IMR-90 (cell line): ENCODE measurements around the gene LHFPL6. TPM values are rescaled to one million over a fixed set of nuclear protein-coding genes. Genes with fewer than 3 reads are reported as not detected.

Experiments used
- ATAC-seq: fragments of 200-7000 bp; cut with Tn5 transposase; 2 replicates; pipeline ENCODE4 v1.9.1; 2020; ENCODE audit warnings: low read depth, mild to moderate bottlenecking, moderate library complexity
- BruUV-seq: library from RNA; stranded (reverse); fragments of 400-500 nt; replicated peaks from 2 replicates; lab custom pipeline; 2021; lab: Mats Ljungman, UMichigan
- CTCF ChIA-PET: fragments of 300-600 bp; formaldehyde crosslinking; extraction: SDS; loops from one replicate; lab custom pipeline; 2021; ENCODE audit warnings: antibody characterized with exemption; lab: Yijun Ruan, JAX
- POLR2A ChIA-PET: fragments of 300-600 bp; sonication (Branson Sonifier 250); formaldehyde crosslinking; loops from one replicate; lab custom pipeline; 2022; ENCODE audit warnings: antibody characterized with exemption; ENCODE audit not compliant: unreplicated experiment; lab: Charles Lee
- DNase-seq: peaks from one replicate; pipeline ENCODE4 v3.0.0; 2013
- H2AFZ ChIP-seq: replicated peaks from 2 replicates; pipeline ENCODE3; 2013; ENCODE audit warnings: low read length, mild to moderate bottlenecking; ENCODE audit not compliant: poor library complexity
- H2AK5ac ChIP-seq: 2 replicates; pipeline ENCODE4 v1.6.1; 2013; ENCODE audit warnings: low read depth, low read length, inconsistent platforms
- H2AK9ac ChIP-seq: replicated peaks from 2 replicates; pipeline ENCODE3; 2013; ENCODE audit warnings: mild to moderate bottlenecking, low read depth, low read length, moderate library complexity; ENCODE audit not compliant: poor library complexity
- H2BK120ac ChIP-seq: 2 replicates; pipeline ENCODE4 v1.6.1; 2013; ENCODE audit warnings: low read depth, low read length, inconsistent platforms
- H2BK15ac ChIP-seq: 3 replicates; pipeline ENCODE4 v1.6.1; 2013; ENCODE audit warnings: low read depth, low read length, inconsistent platforms
- H2BK20ac ChIP-seq: 2 replicates; pipeline ENCODE4 v1.6.1; 2013; ENCODE audit warnings: low read depth, mild to moderate bottlenecking, inconsistent platforms, low read length, moderate library complexity
- H2BK5ac ChIP-seq: 2 replicates; pipeline ENCODE4 v1.6.1; 2013; ENCODE audit warnings: mild to moderate bottlenecking, low read depth, low read length, inconsistent platforms; ENCODE audit not compliant: poor library complexity, severe bottlenecking
- H3K14ac ChIP-seq: replicated peaks from 2 replicates; pipeline ENCODE4 v1.6.1; 2013; ENCODE audit warnings: low read depth, low read length, inconsistent platforms
- H3K18ac ChIP-seq: 2 replicates; pipeline ENCODE4 v1.6.1; 2013; ENCODE audit warnings: low read depth, low read length, control low read depth
- H3K23ac ChIP-seq: 2 replicates; pipeline ENCODE4 v1.6.1; 2013; ENCODE audit warnings: low read depth, low read length, inconsistent platforms
- H3K27ac ChIP-seq: 2 replicates; pipeline ENCODE4 v1.5.1; 2013; ENCODE audit warnings: mild to moderate bottlenecking, control low read depth, low read length; ENCODE audit not compliant: insufficient read depth
- H3K27me3 ChIP-seq: 2 replicates; pipeline ENCODE4 v1.6.1; 2013; ENCODE audit warnings: low read length; ENCODE audit not compliant: control insufficient read depth, insufficient read depth
- H3K36me3 ChIP-seq: 2 replicates; pipeline ENCODE4 v1.6.1; 2013; ENCODE audit warnings: low read length, mixed read lengths; ENCODE audit not compliant: control insufficient read depth, insufficient read depth
- H3K4ac ChIP-seq: 2 replicates; pipeline ENCODE4 v1.6.1; 2013; ENCODE audit warnings: low read depth, low read length, inconsistent platforms
- H3K4me1 ChIP-seq: 2 replicates; pipeline ENCODE4 v1.6.1; 2013; ENCODE audit warnings: low read length, mixed read lengths; ENCODE audit not compliant: control insufficient read depth, insufficient read depth
- H3K4me2 ChIP-seq: 2 replicates; pipeline ENCODE4 v1.6.1; 2013; ENCODE audit warnings: low read depth, mild to moderate bottlenecking, control low read depth, low read length, moderate library complexity
- H3K4me3 ChIP-seq: 2 replicates; pipeline ENCODE4 v1.5.1; 2013; ENCODE audit warnings: low read depth, mild to moderate bottlenecking, control low read depth, low read length, moderate library complexity; ENCODE audit not compliant: insufficient read depth
- H3K56ac ChIP-seq: 2 replicates; pipeline ENCODE4 v1.6.1; 2013; ENCODE audit warnings: low read length, inconsistent platforms; ENCODE audit not compliant: insufficient read depth; ENCODE audit errors: extremely low read depth
- H3K79me1 ChIP-seq, 2 experiments: 2 replicates each; pipeline ENCODE4 v1.6.1; 2013; ENCODE audit warnings: low read length in 2 of 2, inconsistent platforms in 1 of 2, low read depth in 1 of 2
- H3K9ac ChIP-seq: 2 replicates; pipeline ENCODE4 v1.6.1; 2013; ENCODE audit warnings: low read depth, low read length, control low read depth
- H3K9me1 ChIP-seq: 2 replicates; pipeline ENCODE4 v1.6.1; 2013; ENCODE audit warnings: low read length, inconsistent platforms; ENCODE audit not compliant: insufficient read depth
- H3K9me3 ChIP-seq: 2 replicates; pipeline ENCODE4 v1.6.1; 2013; ENCODE audit warnings: low read length; ENCODE audit not compliant: control insufficient read depth, insufficient read depth
- H4K20me1 ChIP-seq: 2 replicates; pipeline ENCODE4 v1.6.1; 2013; ENCODE audit warnings: low read length, inconsistent platforms; ENCODE audit not compliant: insufficient read depth
- H4K5ac ChIP-seq: 2 replicates; pipeline ENCODE4 v1.6.1; 2013; ENCODE audit warnings: mild to moderate bottlenecking, low read depth, low read length, control low read depth
- H4K8ac ChIP-seq, 2 experiments: 2 replicates each; pipeline ENCODE4 v1.6.1; 2013; ENCODE audit warnings: low read depth in 2 of 2, low read length in 2 of 2, control low read depth in 1 of 2, inconsistent platforms in 1 of 2
- H4K91ac ChIP-seq: 2 replicates; pipeline ENCODE4 v1.6.1; 2013; ENCODE audit warnings: low read depth, low read length, inconsistent platforms; ENCODE audit not compliant: insufficient read depth
- BHLHE40 ChIP-seq: fragments of 150-350 bp; IDR thresholded peaks from 2 replicates; pipeline ENCODE4 v1.6.1; 2016; ENCODE audit warnings: mild to moderate bottlenecking, low read depth, low read length
- CEBPB ChIP-seq: IDR thresholded peaks from 2 replicates; pipeline ENCODE4 v1.6.1; 2012; ENCODE audit warnings: low read depth, low read length, improper control_type of control experiment
- CHD1 ChIP-seq: IDR thresholded peaks from 2 replicates; pipeline ENCODE4 v1.6.1; 2012; ENCODE audit warnings: low read depth, low read length, improper control_type of control experiment
- FOS ChIP-seq: fragments of 150-350 bp; IDR thresholded peaks from 2 replicates; pipeline ENCODE4 v1.6.1; 2016; ENCODE audit warnings: low read depth, low read length
- MAFK ChIP-seq: IDR thresholded peaks from 2 replicates; pipeline ENCODE4 v1.6.1; 2012; ENCODE audit warnings: low read depth, low read length, improper control_type of control experiment
- MAZ ChIP-seq: IDR thresholded peaks from 2 replicates; pipeline ENCODE4 v1.6.1; 2012; ENCODE audit warnings: low read depth, mild to moderate bottlenecking, low read length, improper control_type of control experiment, moderate library complexity, borderline replicate concordance
- MXI1 ChIP-seq: IDR thresholded peaks from 2 replicates; pipeline ENCODE4 v1.6.1; 2012; ENCODE audit warnings: low read depth, mild to moderate bottlenecking, low read length, moderate library complexity, borderline replicate concordance
- NFE2L2 ChIP-seq: fragments of 150-350 bp; IDR thresholded peaks from 2 replicates; pipeline ENCODE4 v1.6.1; 2016; ENCODE audit warnings: low read depth, mild to moderate bottlenecking, low read length
- POLR2A ChIP-seq: IDR thresholded peaks from 2 replicates; pipeline ENCODE4 v1.6.1; 2012; ENCODE audit warnings: mild to moderate bottlenecking, low read depth, low read length
- RAD21 ChIP-seq: IDR thresholded peaks from 2 replicates; pipeline ENCODE4 v1.6.1; 2012; ENCODE audit warnings: low read length, improper control_type of control experiment
- RCOR1 ChIP-seq: IDR thresholded peaks from 2 replicates; pipeline ENCODE4 v1.6.1; 2012; ENCODE audit warnings: mild to moderate bottlenecking, low read length, improper control_type of control experiment; ENCODE audit not compliant: insufficient replicate concordance
- RFX5 ChIP-seq: IDR thresholded peaks from 2 replicates; pipeline ENCODE4 v1.8.0; 2012; ENCODE audit warnings: low read depth, mild to moderate bottlenecking, low read length, moderate library complexity
- SMC3 ChIP-seq: fragments of 150-350 bp; IDR thresholded peaks from 2 replicates; pipeline ENCODE4 v1.6.1; 2016; ENCODE audit warnings: low read depth, mild to moderate bottlenecking, antibody characterized with exemption, low read length, moderate library complexity
- WGBS, 2 experiments: methylation state at CpG; one replicate each; pipeline versions ENCODE4 v1.1.5 to v1.1.7; 2013; ENCODE audit warnings: missing lambda C conversion rate in 2 of 2; ENCODE audit not compliant: insufficient read length in 1 of 2; ENCODE audit errors: extremely low coverage in 2 of 2; 5-methylcytosine and 5-hydroxymethylcytosine counted together
- dilution Hi-C: fragments of 300-500 bp; cut with HindIII; formaldehyde crosslinking; loops from one replicate; pipeline ENCODE4 v1.14.3; 2018; ENCODE audit warnings: low sequenced_read_pairs; ENCODE audit not compliant: unreplicated experiment
- in situ Hi-C: fragments of 300-500 bp; cut with MboI; formaldehyde crosslinking; loops from 3 replicates; pipeline ENCODE4 v1.14.3; 2019; ENCODE audit warnings: low sequenced_read_pairs, inconsistent platforms, mixed read lengths
- intact Hi-C: fragments of 100-400 bp; cut with micrococcal nuclease; formaldehyde crosslinking; loops from 2 replicates; pipeline ENCODE4 v1.10.0; 2022
- polyA plus RNA-seq, 3 experiments: library from polyadenylated mRNA; depleted of rRNA; stranded (reverse); fragments of >200 nt; gene quantifications; 2 replicates each; pipeline ENCODE4 v1.2.3, GENCODE V29; 2012; ENCODE audit warnings: low replicate concordance in 1 of 3
- total RNA-seq: library from RNA; depleted of rRNA; stranded (reverse); fragments of >200 nt; gene quantifications from 2 replicates; pipeline ENCODE4 v1.2.3, GENCODE V29; 2012
- TF ChIP-seq, protein P1 (sequence below): fragments of 150-350 bp; IDR thresholded peaks from 2 replicates; pipeline ENCODE4 v1.6.1; 2016; ENCODE audit warnings: low read depth, mild to moderate bottlenecking, low read length, moderate library complexity, borderline replicate concordance
- TF ChIP-seq, protein P2 (sequence below): fragments of 150-350 bp; IDR thresholded peaks from 2 replicates; pipeline ENCODE4 v1.6.1; 2017; ENCODE audit warnings: mild to moderate bottlenecking, antibody characterized with exemption, low read length, low read depth
- TF ChIP-seq, protein P3 (sequence below): conservative IDR thresholded peaks from 2 replicates; pipeline ENCODE4 v1.5.1; 2012; ENCODE audit warnings: mild to moderate bottlenecking, low read depth, low read length, improper control_type of control experiment

The LHFPL6 gene
- total and polyA plus RNA-seq, 2 of the 4 experiments (the other 2 are of a cell fraction): 24.7 to 36.1 TPM

DNA sequence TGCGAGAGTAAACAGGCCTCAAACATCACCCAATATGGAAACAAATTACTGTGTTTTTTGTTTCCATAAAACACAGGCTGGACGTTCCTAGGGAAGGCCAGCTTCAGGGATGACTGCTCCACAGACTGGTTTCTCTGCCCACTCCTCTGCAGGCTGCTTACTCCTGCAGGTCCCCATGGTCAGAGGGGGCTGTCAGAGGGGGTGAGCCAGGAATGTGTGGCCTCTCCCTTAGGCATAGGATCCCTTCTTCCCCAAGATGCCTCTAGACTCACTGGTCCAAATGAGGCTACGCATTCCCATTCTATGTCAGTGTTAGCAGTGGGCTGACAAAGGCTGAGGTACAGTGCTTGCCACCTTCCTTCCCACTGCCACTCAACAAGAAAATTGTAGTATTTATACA, 229.8 kb downstream of the LHFPL6 start:
- no peak overlapping the region for H3K4me3 ChIP-seq
- no peak overlapping the region for H3K4ac ChIP-seq
- H3K79me1 ChIP-seq: peaks cover 4 to 12% of the 10 kb centered on the region in 2 experiments; a peak in 2 of 4 replicates
- H3K27ac ChIP-seq: no peak overlapping the region
- H2AFZ ChIP-seq: no peak overlapping the region
- H3K4me1 ChIP-seq: no peaks in the 10 kb centered on the region; the same call in 1 of the 2 replicates
- no peak overlapping the region for H3K23ac ChIP-seq
- H4K20me1 ChIP-seq: peaks cover 7% of the 10 kb centered on the region; the same call in 1 of the 2 replicates
- no peak overlapping the region for H2AK9ac ChIP-seq
- no peak overlapping the region for H4K5ac ChIP-seq
- no peak overlapping the region for H4K8ac ChIP-seq
- H3K9me3 ChIP-seq: no peaks in the 10 kb centered on the region
- no peak overlapping the region for H2BK120ac ChIP-seq
- in situ Hi-C loops: no loop called here
- dilution Hi-C loops: no loop called here
- no peak overlapping the region for H3K4me2 ChIP-seq
- H4K91ac ChIP-seq: no peak overlapping the region
- WGBS, 2 experiments: no CpG with 5 or more reads among the region's 3 CpGs
- H3K9ac ChIP-seq: no peak overlapping the region
- ChIA-PET POLR2A (no interaction called here), CTCF (no interaction called here)
- no peak overlapping the region for H3K14ac ChIP-seq
- H3K36me3 ChIP-seq: no peaks in the 10 kb centered on the region
- no peak overlapping the region for H2BK15ac ChIP-seq
- no peak overlapping the region for H3K56ac ChIP-seq
- no TSS peak for BruUV-seq
- H3K9me1 ChIP-seq: peaks cover 3% of the 10 kb centered on the region; the same call in 1 of the 2 replicates
- intact Hi-C loops: no loop called here
- H3K27me3 ChIP-seq: no peaks in the 10 kb centered on the region
- no peak overlapping the region for H2AK5ac ChIP-seq
- TF ChIP-seq RAD21 (no peak), MAZ (no peak), FOS (no peak), CHD1 (no peak), BHLHE40 (no peak), MXI1 (no peak), CEBPB (no peak), RFX5 (no peak), SMC3 (no peak), POLR2A (no peak), MAFK (no peak), NFE2L2 (no peak), RCOR1 (no peak)
- TF ChIP-seq, protein P1, sequence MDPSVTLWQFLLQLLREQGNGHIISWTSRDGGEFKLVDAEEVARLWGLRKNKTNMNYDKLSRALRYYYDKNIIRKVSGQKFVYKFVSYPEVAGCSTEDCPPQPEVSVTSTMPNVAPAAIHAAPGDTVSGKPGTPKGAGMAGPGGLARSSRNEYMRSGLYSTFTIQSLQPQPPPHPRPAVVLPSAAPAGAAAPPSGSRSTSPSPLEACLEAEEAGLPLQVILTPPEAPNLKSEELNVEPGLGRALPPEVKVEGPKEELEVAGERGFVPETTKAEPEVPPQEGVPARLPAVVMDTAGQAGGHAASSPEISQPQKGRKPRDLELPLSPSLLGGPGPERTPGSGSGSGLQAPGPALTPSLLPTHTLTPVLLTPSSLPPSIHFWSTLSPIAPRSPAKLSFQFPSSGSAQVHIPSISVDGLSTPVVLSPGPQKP: no peak
- TF ChIP-seq, protein P2, sequence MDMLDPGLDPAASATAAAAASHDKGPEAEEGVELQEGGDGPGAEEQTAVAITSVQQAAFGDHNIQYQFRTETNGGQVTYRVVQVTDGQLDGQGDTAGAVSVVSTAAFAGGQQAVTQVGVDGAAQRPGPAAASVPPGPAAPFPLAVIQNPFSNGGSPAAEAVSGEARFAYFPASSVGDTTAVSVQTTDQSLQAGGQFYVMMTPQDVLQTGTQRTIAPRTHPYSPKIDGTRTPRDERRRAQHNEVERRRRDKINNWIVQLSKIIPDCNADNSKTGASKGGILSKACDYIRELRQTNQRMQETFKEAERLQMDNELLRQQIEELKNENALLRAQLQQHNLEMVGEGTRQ: no peak
- TF ChIP-seq, protein P3, sequence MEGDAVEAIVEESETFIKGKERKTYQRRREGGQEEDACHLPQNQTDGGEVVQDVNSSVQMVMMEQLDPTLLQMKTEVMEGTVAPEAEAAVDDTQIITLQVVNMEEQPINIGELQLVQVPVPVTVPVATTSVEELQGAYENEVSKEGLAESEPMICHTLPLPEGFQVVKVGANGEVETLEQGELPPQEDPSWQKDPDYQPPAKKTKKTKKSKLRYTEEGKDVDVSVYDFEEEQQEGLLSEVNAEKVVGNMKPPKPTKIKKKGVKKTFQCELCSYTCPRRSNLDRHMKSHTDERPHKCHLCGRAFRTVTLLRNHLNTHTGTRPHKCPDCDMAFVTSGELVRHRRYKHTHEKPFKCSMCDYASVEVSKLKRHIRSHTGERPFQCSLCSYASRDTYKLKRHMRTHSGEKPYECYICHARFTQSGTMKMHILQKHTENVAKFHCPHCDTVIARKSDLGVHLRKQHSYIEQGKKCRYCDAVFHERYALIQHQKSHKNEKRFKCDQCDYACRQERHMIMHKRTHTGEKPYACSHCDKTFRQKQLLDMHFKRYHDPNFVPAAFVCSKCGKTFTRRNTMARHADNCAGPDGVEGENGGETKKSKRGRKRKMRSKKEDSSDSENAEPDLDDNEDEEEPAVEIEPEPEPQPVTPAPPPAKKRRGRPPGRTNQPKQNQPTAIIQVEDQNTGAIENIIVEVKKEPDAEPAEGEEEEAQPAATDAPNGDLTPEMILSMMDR: no peak
- DNase-seq (no peak), ATAC-seq (no peak)
- H2BK20ac ChIP-seq: no peak overlapping the region
- H3K18ac ChIP-seq: no peak overlapping the region
- no peak overlapping the region for H2BK5ac ChIP-seq
